ENCODE results near the gene E2F7.

The E2F7 gene

GRCh38 chr12:77040231-77040630 lies 25.1 kb downstream of the E2F7 start:
- Histone ChIP-seq H3K27ac (no peak overlapping the region), H3K4me3 (no peak overlapping the region)
- no peak for TF ChIP-seq CTCF (IDR thresholded peaks at IDR 0.05)
- DNase-seq (ENCODE audit: low spot score): no peak

- Histone ChIP-seq H3K4me3 (no peak overlapping the region), H3K27ac (no peak overlapping the region)
- no peak for DNase-seq (ENCODE audit: low spot score)
- no peak for TF ChIP-seq CTCF (IDR thresholded peaks at IDR 0.05)
These were observed 30.1 kb downstream of the E2F7 start for GRCh38 chr12:77035226-77035625.

- Histone ChIP-seq H3K27ac (no peak overlapping the region), H3K4me3 (no peak overlapping the region)
- no peak for DNase-seq (ENCODE audit: low spot score)
- TF ChIP-seq CTCF (IDR thresholded peaks at IDR 0.05): no peak
These were observed 31.5 kb downstream of the E2F7 start for GRCh38 chr12:77033658-77034536.

GRCh38 chr12:77032406-77032805 lies 33.0 kb downstream of the E2F7 start:
- H3K4me3 ChIP-seq: no peak overlapping the region
- no peak for TF ChIP-seq CTCF (IDR thresholded peaks at IDR 0.05)
- no peak overlapping the region for H3K27ac ChIP-seq
- DNase-seq (ENCODE audit: low spot score): no peak

- TF ChIP-seq CTCF (IDR thresholded peaks at IDR 0.05): no peak
- no peak for DNase-seq (ENCODE audit: low spot score)
- Histone ChIP-seq H3K27ac (no peak overlapping the region), H3K4me3 (no peak overlapping the region)
These were observed 33.6 kb downstream of the E2F7 start for GRCh38 chr12:77031745-77032144.

- no peak for DNase-seq (ENCODE audit: low spot score)
- Histone ChIP-seq H3K27ac (no peak overlapping the region), H3K4me3 (no peak overlapping the region)
- no peak for TF ChIP-seq CTCF (IDR thresholded peaks at IDR 0.05)
These were observed 39.5 kb downstream of the E2F7 start for GRCh38 chr12:77025782-77026314.

- no peak for TF ChIP-seq CTCF (IDR thresholded peaks at IDR 0.05)
- H3K4me3 ChIP-seq: no peak overlapping the region
These were observed 41.9 kb downstream of the E2F7 start for GRCh38 chr12:77023501-77023900.

More at GRCh38 chr12:77023501-77023900, 41.9 kb downstream of the E2F7 start:
- no peak for DNase-seq (ENCODE audit: low spot score)
- no peak overlapping the region for H3K27ac ChIP-seq

All from coronary artery (tissue), 2 donors.